ENCODE results near the gene RASL10A.
"Not testable (repeated sequence)": the region's sequence is repeated elsewhere in the genome, so short reads cannot be mapped to it uniquely, and the experiment has no call there.

RASL10A gene, protein sequence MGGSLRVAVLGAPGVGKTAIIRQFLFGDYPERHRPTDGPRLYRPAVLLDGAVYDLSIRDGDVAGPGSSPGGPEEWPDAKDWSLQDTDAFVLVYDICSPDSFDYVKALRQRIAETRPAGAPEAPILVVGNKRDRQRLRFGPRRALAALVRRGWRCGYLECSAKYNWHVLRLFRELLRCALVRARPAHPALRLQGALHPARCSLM

DNA sequence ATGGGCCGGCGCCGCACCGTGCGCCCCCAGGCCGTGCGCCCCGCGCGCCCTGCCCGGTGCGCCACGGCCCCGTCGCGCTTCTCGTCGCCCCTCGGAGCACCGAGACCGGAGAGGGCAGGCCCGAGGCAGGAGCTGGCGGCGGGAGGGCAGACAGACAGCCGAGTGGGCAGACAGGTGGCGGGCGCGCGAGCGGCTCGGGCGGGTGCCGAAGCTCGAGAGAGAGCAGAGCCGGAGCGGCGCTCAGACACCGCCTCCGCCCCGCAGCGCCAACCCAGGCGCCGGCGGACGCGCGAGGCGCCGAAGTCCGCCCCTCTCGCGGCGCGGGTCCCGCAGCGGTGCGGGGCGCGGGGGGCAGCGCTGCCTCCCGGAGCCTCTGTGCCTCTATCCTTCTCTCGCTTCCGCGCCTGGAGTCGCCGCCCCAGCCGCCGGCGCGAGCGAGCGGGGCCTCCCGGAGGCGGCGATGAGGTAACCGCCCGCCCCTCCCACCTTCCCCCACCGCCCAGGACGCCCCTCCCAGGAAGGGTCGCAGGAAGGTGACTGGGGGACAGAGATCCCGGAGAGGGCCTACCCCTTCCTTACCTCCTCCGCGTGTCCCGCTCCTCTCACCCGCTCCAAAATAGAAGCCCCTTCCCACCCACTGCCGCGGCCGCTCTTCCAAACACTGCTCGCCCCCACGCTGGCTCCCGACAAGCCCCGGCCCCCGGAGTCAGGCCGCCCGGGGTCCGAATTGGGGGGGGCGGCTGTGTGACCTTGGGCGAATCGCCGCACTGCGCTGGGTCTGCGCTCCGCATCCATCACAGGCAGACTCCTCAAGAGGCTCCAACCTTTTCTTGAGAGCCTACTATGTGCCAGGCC, at the start of gene RASL10A:
Gene RASL10A, minus strand, starts transcription at position 412 of the 855 bp plus-strand sequence. CDS start 451 bp downstream, outside the sequence.
- no peak for DNase-seq (ENCODE audit: low read depth)

DNA sequence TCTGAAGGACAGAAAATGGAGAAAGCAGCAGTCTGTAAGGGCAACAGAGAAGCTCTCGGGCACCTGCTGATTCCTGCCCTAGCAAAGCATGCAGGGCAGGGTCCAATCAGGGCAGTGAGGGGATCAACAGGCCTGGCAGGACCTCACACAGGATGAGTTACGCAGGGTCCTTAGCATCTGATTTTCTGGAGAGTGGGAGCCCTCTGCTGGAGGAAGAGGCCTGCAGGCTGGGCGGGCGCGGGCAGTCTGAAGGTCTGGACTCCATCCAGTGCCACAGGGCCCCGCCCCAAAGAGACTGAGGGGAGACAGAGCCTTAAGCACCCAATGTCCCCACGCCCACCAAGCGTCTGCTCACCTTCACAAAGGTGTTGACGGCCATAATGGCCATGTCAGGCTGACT, 44.0 kb upstream of the RASL10A start:
- DNase-seq (ENCODE audit: low read depth), result no peak

- not testable (repeated sequence) for DNase-seq (ENCODE audit: low read depth)
Observed at GRCh38 chr22:29357193-29357890, 41.8 kb upstream of the RASL10A start.

GRCh38 chr22:29353860-29354259, 38.4 kb upstream of the RASL10A start:
- DNase-seq (ENCODE audit: low read depth), result no peak

- no peak for DNase-seq (ENCODE audit: low read depth)
Observed at GRCh38 chr22:29353286-29353685, 37.8 kb upstream of the RASL10A start.

DNA sequence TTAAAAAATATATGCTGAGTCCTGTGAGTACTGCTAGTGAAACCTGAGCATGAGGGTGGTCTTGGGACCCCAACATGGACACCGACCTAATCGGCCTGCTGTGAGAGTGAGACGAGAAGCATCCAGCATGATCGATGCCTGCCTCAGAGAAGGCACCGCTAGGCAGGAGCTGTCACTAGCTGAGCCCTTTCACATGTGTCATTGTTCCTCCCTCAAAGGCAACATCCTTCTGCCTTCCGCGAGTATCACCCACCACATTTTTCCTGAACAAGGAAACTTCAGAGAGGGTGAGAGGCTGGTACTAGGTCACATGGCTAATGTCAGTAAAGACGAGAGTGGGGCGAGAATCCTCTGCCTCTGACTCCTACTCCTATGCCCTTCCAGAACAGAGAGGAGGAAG, 37.3 kb upstream of the RASL10A start:
- no peak for DNase-seq (ENCODE audit: low read depth)

DNA sequence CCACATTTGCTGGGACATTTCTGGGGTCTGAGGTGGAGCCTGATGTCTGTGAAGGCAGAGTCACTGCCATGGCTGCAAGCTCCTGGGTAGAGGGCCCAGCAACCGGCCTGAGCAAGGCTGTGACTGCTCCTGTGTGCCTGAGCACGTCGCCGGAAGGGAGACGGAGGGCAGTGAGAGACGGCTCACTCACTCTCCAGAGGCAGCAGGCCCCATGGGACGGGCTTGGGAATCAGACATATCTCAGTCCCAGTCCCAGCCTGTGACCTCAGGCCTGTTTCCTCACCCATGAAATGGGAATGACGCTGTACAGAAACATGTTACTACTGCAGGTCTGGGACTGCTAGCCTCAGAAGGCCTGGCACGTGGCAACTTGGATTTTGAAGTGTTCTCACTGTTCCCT, 36.4 kb upstream of the RASL10A start:
- DNase-seq (ENCODE audit: low read depth), result no peak

GRCh38 chr22:29351042-29351441, 35.5 kb upstream of the RASL10A start:
- DNase-seq (ENCODE audit: low read depth), result no peak

DNA sequence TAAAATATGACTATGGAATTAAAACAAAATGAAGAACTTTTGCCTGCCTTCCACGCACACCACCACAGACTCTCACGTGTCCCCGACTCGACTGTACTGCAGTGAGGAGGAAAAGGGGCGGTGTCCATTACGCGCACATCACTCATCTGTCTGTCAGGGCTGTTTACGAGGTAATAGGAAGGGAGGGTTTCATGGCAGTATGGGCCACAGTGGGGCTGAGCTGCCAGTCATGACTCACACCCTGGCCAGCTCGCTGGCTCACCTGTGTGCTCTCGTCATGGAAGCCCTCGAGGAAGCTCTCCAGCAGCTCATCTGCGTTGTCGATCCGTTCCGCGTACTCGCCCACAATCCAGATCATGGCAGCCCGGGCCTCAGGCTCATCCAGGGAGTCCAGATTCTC, 33.5 kb upstream of the RASL10A start:
- no peak for DNase-seq (ENCODE audit: low read depth)

DNA sequence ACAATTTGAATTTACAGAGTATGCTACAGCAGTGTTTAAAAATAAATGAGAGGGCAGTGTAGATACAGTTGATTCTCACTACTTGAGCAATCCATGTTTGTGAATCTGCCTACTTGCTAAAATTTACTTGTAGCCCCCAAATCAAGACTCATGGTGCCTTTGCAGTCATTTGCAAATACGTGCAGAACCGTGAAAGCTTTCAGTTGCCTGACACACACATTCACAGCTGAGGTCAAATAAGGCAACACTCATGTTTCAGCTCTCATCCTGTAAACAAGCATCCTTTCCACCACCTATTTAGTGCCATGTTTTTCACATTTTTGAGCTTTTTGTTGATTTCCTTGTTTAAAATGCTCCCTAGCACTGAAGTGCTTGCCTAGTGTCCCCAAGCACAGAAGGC, 32.5 kb upstream of the RASL10A start:
- no peak for DNase-seq (ENCODE audit: low read depth)

- no peak for DNase-seq (ENCODE audit: low read depth)
Observed at GRCh38 chr22:29346659-29347058, 31.2 kb upstream of the RASL10A start.

GRCh38 chr22:29345932-29346331, 30.4 kb upstream of the RASL10A start:
- no peak for DNase-seq (ENCODE audit: low read depth)

DNA sequence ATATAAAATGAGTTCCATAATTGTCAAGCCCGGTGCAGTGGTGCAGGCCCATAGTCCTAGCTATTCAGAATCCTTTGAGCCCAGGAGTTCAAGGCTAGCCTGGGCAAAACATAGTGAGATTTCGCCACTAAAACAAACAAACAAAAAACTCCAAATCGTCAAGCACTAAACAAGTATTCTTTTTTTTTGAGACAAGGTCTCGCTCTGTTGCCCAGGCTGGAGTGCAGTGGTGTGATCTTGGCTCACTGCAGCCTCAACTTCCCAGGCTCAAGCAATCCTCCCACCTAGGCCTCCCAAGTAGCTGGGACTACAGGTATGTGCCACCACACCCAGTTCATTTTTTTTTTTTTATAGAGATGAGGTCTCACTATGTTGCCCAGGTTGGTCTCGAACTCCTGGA, 29.4 kb upstream of the RASL10A start:
- DNase-seq (ENCODE audit: low read depth), result not testable (repeated sequence)

GRCh38 chr22:29344137-29344536, 28.6 kb upstream of the RASL10A start:
- peak; percentile 96 for DNase-seq (ENCODE audit: low read depth)

DNA sequence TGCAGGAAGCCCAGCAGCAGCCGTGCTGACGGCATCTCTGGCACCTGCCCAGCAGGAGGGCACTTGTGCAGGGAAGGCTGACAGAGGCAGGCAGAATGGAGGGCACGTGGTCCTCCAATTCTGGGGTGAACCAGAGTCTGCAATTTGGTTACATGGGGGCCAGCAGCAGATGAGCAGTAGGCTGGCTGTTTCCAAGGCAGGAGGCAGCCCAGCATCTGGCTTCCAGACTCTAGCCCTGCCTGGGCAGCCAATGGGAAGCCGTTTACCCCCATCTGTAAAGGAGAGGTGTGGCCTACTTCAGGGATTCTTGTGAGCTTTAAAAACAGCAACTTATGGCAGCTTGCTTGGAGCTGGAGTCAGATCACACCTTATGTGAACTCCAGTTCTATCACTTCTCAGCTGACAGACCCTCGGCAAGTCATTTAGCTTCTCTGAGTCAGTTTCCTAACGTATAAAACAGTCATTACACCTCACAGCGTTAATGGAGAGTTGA, 27.9 kb upstream of the RASL10A start:
- peak; percentile 61 for DNase-seq (ENCODE audit: low read depth)

DNA sequence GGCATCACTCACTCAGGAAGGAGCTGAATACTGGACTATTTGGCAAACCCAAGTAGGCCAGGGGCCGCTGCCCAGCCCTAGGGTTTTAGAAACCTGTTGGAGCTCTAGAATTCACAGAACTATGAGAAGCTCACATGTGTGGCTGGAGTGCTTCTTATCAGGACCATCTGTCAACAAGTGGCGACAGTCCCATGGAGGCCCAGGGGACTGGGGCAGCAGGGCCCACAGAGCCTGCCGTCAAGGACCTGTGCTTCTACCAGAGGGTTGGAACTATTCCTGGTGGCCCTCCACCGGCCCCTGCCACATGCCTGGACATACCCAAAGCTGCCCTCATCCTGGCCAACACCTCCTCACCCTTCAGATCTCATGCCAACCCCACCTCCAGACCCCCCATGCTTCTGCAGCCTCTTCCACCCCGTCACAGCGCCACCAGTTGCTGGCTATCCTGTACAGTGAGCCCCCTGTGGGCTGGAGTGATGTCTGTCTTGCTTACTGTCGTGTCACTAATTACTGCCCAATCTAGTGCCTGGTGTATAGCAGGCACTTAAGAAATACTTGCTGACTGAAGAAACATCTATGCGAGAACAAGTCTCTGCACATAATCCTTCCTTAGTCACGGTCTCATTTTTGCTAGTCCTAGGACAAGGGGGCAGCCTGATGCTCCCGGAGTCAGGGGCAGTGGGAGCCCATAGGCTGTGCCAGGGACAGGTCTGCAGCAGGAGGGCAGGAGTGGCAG, 27.2 kb upstream of the RASL10A start:
- DNase-seq (ENCODE audit: low read depth), result no peak

DNA sequence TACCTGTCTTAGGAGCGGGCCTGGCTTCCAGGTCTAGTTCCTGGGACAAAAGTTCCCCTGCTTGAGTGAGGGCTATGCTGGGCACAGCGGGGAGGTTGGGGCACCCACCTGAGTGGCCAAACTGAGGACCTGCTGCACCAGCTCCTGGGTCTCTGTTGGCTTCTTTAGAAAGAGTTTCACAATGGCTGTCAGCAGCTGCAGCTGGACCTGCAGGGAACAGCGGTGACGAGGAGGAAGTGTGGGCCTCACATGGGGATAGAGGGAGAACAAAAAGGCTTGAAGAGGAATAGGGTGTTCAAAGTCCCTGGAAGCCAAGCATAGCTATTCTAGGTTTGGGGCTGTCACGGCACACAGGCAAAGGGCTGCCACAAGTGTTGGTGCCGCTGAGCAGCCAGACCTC, 26.7 kb upstream of the RASL10A start:
- no peak for DNase-seq (ENCODE audit: low read depth)

- DNase-seq (ENCODE audit: low read depth), result no peak
Observed at GRCh38 chr22:29341849-29342127, 26.3 kb upstream of the RASL10A start.

DNA sequence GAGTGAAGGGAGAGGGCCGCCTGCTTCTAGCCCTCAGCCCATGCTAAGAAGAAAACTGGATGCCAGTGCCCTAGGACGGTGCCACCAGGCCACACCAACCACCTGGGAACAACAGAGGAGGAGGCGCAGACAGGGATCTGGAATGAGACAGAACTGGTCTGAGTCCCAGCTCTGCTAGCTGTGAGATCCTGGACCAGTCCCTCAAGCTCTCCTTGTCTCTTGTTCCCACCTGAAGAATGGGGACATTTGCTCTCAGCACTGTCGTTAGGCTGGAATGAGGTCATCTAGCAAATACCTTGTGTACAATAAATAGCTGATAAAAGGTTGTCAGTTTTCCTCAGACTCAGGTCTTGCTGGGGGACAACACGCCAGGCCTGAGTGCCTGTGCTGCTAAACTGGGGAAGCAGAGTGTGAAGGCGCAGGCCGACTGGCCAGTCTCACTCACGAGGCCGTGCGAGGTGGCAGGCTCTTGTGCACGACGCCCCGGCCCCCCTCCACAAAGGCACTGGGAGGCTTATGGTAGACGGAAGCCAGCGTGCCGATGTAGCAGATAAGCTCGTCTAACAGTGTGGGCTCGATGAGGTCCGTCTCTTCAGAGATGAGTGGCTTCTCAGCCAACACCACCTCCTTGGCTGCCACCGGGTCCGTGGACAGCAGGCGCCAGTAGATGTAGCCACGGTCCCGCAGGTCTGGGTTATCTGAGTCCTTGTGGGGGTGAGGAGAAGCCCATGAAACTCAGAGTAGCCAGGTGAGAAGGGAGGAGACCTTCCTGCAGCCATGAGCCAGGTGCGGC, 25.8 kb upstream of the RASL10A start:
- no peak for DNase-seq (ENCODE audit: low read depth)

DNA sequence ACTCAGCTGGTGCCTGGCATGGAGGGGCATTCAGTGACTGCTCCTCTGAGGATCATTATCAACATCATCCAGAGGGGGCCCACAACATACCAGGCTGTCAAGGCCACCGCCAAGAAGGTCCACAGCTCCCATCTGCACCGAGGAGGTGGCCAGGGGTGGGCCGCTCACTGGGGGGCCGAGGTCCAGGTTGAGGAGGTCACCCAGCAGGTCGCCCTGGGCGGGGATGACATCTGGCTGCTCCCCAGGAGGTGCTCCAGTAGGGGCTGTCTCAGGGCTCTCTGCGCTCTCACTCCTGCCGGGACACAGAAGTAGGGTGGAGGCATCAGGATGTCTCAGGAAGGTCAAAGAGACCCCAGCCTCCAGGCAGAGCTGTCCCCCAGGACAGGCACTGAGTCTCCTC, 25.1 kb upstream of the RASL10A start:
- no peak for DNase-seq (ENCODE audit: low read depth)

GRCh38 chr22:29339381-29340235, 24.1 kb upstream of the RASL10A start:
- no peak for DNase-seq (ENCODE audit: low read depth)

All from GM04504 (cell line).